ENCODE measurements around the gene APOC3. TPM values are rescaled to one million over a fixed set of nuclear protein-coding genes. Genes with fewer than 3 reads are reported as not detected.
"Not testable (repeated sequence)": the region's sequence is repeated elsewhere in the genome, so short reads cannot be mapped to it uniquely, and the experiment has no call there.

APOC3 gene
- total RNA-seq, 2 experiments from 2014 or later: not detected

GRCh38 chr11:116791813-116792143 lies 37.9 kb upstream of the APOC3 start, which contains the start of gene APOA5:
Gene APOA5, minus strand, starts transcription at chr11:116791879. Its CDS starts 19 bp downstream, at chr11:116791860.
- Mint-ChIP-seq H3K9me3 (no peaks in the 10 kb centered on the region), H3K4me3 (no peak within 1 kb of the TSS), H3K36me3 (ENCODE audit: low read depth) (peaks cover 10% of the 10 kb centered on the region), H3K27me3 (peaks cover 12% of the 10 kb centered on the region), H3K27ac (no peak within 1 kb of the TSS), H3K4me1 (peaks cover 16% of the 10 kb centered on the region)
- ChIA-PET CTCF (interaction anchor here (0.6 to 9.6 kb wide), 37 partner anchors 9 to 536 kb away, joined by 3 to 158 read pairs (median 5); partner anchors contain the start of genes APOA1, APOA4, BUD13 and CEP164), POLR2A (interaction anchor here (1.2 to 6.9 kb wide), 3 partner anchors 17 to 314 kb away, joined by 4 to 119 read pairs (median 8); partner anchors contain the start of gene BUD13)
- DNase-seq: no peak

- Mint-ChIP-seq H3K27me3 (peaks cover 12% of the 10 kb centered on the region), H3K4me3 (no peak overlapping the region), H3K9me3 (no peaks in the 10 kb centered on the region), H3K4me1 (peaks cover 11% of the 10 kb centered on the region), H3K27ac (no peak overlapping the region), H3K36me3 (ENCODE audit: low read depth) (peaks cover 6% of the 10 kb centered on the region)
- DNase-seq: no peak
- CTCF ChIA-PET: interaction anchor here (1.5 to 9.6 kb wide), 7 partner anchors 8 to 535 kb away, joined by 3 to 158 read pairs (median 7); partner anchors contain the start of genes APOA1, APOA4 and CEP164
- POLR2A ChIA-PET: no interaction called here
Measured at GRCh38 chr11:116792144-116792868, 37.4 kb upstream of the APOC3 start.

- no peak for DNase-seq
- POLR2A ChIA-PET: interaction anchor here (0.6 to 1.6 kb wide), 2 partner anchors 58 to 60 kb away, joined by 3 to 4 read pairs; no protein-coding TSS in a partner anchor
- no peak overlapping the region for H3K4me3 Mint-ChIP-seq
- CTCF ChIA-PET: interaction anchor here (0.6 to 9.6 kb wide), 4 partner anchors 23 to 313 kb away, joined by 3 to 158 read pairs (median 46); partner anchors contain the start of gene APOA1
- H3K27me3 Mint-ChIP-seq: peaks cover 12% of the 10 kb centered on the region
- H3K27ac Mint-ChIP-seq: no peak overlapping the region
- H3K9me3 Mint-ChIP-seq: no peaks in the 10 kb centered on the region
- H3K4me1 Mint-ChIP-seq: peaks cover 11% of the 10 kb centered on the region
- peaks cover 5% of the 10 kb centered on the region for H3K36me3 Mint-ChIP-seq (ENCODE audit: low read depth)
Measured at GRCh38 chr11:116792869-116793771, 36.6 kb upstream of the APOC3 start.

GRCh38 chr11:116793772-116794097 lies 36.0 kb upstream of the APOC3 start:
- H3K36me3 Mint-ChIP-seq (ENCODE audit: low read depth): peaks cover 5% of the 10 kb centered on the region
- H3K27ac Mint-ChIP-seq: no peak overlapping the region
- ChIA-PET POLR2A (interaction anchor here (0.6 to 1.6 kb wide), 2 partner anchors 57 to 60 kb away, joined by 3 to 4 read pairs; no protein-coding TSS in a partner anchor), CTCF (interaction anchor here (0.6 to 9.6 kb wide), 4 partner anchors 23 to 313 kb away, joined by 3 to 158 read pairs (median 46); partner anchors contain the start of gene APOA1)
- no peak overlapping the region for H3K4me3 Mint-ChIP-seq
- peaks cover 5% of the 10 kb centered on the region for H3K4me1 Mint-ChIP-seq
- H3K27me3 Mint-ChIP-seq: peaks cover 12% of the 10 kb centered on the region
- no peak for DNase-seq
- H3K9me3 Mint-ChIP-seq: no peaks in the 10 kb centered on the region

GRCh38 chr11:116794851-116795250 lies 34.9 kb upstream of the APOC3 start:
- H3K36me3 Mint-ChIP-seq (ENCODE audit: low read depth): peaks cover 5% of the 10 kb centered on the region
- DNase-seq: no peak
- CTCF ChIA-PET: interaction anchor here (0.6 to 9.6 kb wide), 3 partner anchors 40 to 344 kb away, joined by 3 to 158 read pairs (median 84); partner anchors contain the start of gene APOA1
- peaks cover 5% of the 10 kb centered on the region for H3K4me1 Mint-ChIP-seq
- H3K27me3 Mint-ChIP-seq: peaks cover 17% of the 10 kb centered on the region
- POLR2A ChIA-PET: interaction anchor here (0.7 kb wide), 1 partner anchor 21 kb away, joined by 3 read pairs; no protein-coding TSS in a partner anchor
- no peak overlapping the region for H3K4me3 Mint-ChIP-seq
- H3K27ac Mint-ChIP-seq: no peak overlapping the region
- H3K9me3 Mint-ChIP-seq: no peaks in the 10 kb centered on the region

GRCh38 chr11:116796548-116796947 lies 33.2 kb upstream of the APOC3 start:
- Mint-ChIP-seq H3K27me3 (peaks cover 19% of the 10 kb centered on the region), H3K4me3 (no peak overlapping the region), H3K4me1 (no peaks in the 10 kb centered on the region), H3K27ac (no peak overlapping the region), H3K9me3 (no peaks in the 10 kb centered on the region), H3K36me3 (ENCODE audit: low read depth) (peaks cover 5% of the 10 kb centered on the region)
- POLR2A ChIA-PET: interaction anchor here (1.0 kb wide), 1 partner anchor 9 kb away, joined by 3 read pairs; the partner anchor contains the start of gene ZPR1
- CTCF ChIA-PET: no interaction called here
- DNase-seq: no peak

- CTCF ChIA-PET: interaction anchor here (1.2 kb wide), 1 partner anchor 40 kb away, joined by 3 read pairs; no protein-coding TSS in a partner anchor
Measured at GRCh38 chr11:116797816-116798215, 31.9 kb upstream of the APOC3 start.

GRCh38 chr11:116798368-116798767 lies 31.3 kb upstream of the APOC3 start:
- CTCF ChIA-PET: interaction anchor here (1.2 to 2.9 kb wide), 2 partner anchors 38 to 39 kb away, joined by 3 to 10 read pairs; no protein-coding TSS in a partner anchor
- no peak overlapping the region for H3K27ac Mint-ChIP-seq
- H3K4me3 Mint-ChIP-seq: no peak overlapping the region
- H3K36me3 Mint-ChIP-seq (ENCODE audit: low read depth): peaks cover 5% of the 10 kb centered on the region
- DNase-seq: no peak
- H3K4me1 Mint-ChIP-seq: no peaks in the 10 kb centered on the region
- POLR2A ChIA-PET: no interaction called here
- peaks cover 23% of the 10 kb centered on the region for H3K27me3 Mint-ChIP-seq
- no peaks in the 10 kb centered on the region for H3K9me3 Mint-ChIP-seq

More at GRCh38 chr11:116797816-116798215, 31.9 kb upstream of the APOC3 start:
- Mint-ChIP-seq H3K9me3 (no peaks in the 10 kb centered on the region), H3K27ac (no peak overlapping the region), H3K27me3 (peaks cover 22% of the 10 kb centered on the region), H3K36me3 (ENCODE audit: low read depth) (peaks cover 5% of the 10 kb centered on the region), H3K4me1 (no peaks in the 10 kb centered on the region), H3K4me3 (no peak overlapping the region)
- DNase-seq: no peak
- POLR2A ChIA-PET: no interaction called here

- CTCF ChIA-PET: interaction anchor here (2.8 to 2.9 kb wide), 2 partner anchors 10 to 35 kb away, joined by 10 to 23 read pairs; partner anchors contain the start of gene APOA5
- H3K4me3 Mint-ChIP-seq: no peak overlapping the region
- peaks cover 5% of the 10 kb centered on the region for H3K36me3 Mint-ChIP-seq (ENCODE audit: low read depth)
- DNase-seq: no peak
- peaks cover 25% of the 10 kb centered on the region for H3K27me3 Mint-ChIP-seq
- H3K27ac Mint-ChIP-seq: no peak overlapping the region
- POLR2A ChIA-PET: no interaction called here
- no peaks in the 10 kb centered on the region for H3K9me3 Mint-ChIP-seq
- no peaks in the 10 kb centered on the region for H3K4me1 Mint-ChIP-seq
Measured at GRCh38 chr11:116800610-116801009, 29.1 kb upstream of the APOC3 start.

GRCh38 chr11:116801662-116802061 lies 28.0 kb upstream of the APOC3 start:
- H3K36me3 Mint-ChIP-seq (ENCODE audit: low read depth); DNase-seq; H3K9me3 Mint-ChIP-seq; H3K4me3 Mint-ChIP-seq; H3K4me1 Mint-ChIP-seq; H3K27ac Mint-ChIP-seq; POLR2A ChIA-PET: not testable (repeated sequence)
- H3K27me3 Mint-ChIP-seq: peaks cover 23% of the 10 kb centered on the region
- CTCF ChIA-PET: interaction anchor here (2.8 kb wide), 1 partner anchor 11 kb away, joined by 23 read pairs; the partner anchor contains the start of gene APOA5

GRCh38 chr11:116804001-116804400 lies 25.7 kb upstream of the APOC3 start:
- H3K4me1 Mint-ChIP-seq: no peaks in the 10 kb centered on the region
- ChIA-PET POLR2A (no interaction called here), CTCF (interaction anchor here (1.0 to 1.7 kb wide), 2 partner anchors 13 to 32 kb away, joined by 3 to 5 read pairs; partner anchors contain the start of gene APOA5)
- DNase-seq: no peak
- H3K9me3 Mint-ChIP-seq: no peaks in the 10 kb centered on the region
- H3K36me3 Mint-ChIP-seq (ENCODE audit: low read depth): no peaks in the 10 kb centered on the region
- no peak overlapping the region for H3K27ac Mint-ChIP-seq
- H3K27me3 Mint-ChIP-seq: peaks cover 23% of the 10 kb centered on the region
- H3K4me3 Mint-ChIP-seq: no peak overlapping the region

GRCh38 chr11:116807601-116808261 lies 22.0 kb upstream of the APOC3 start:
- H3K9me3 Mint-ChIP-seq: no peaks in the 10 kb centered on the region
- CTCF ChIA-PET: interaction anchor here (1.3 to 1.6 kb wide), 2 partner anchors 16 to 28 kb away, joined by 3 to 4 read pairs; partner anchors contain the start of gene APOA5
- no peak overlapping the region for H3K27ac Mint-ChIP-seq
- no peaks in the 10 kb centered on the region for H3K4me1 Mint-ChIP-seq
- POLR2A ChIA-PET: no interaction called here
- DNase-seq: no peak
- no peak overlapping the region for H3K4me3 Mint-ChIP-seq
- peaks cover 8% of the 10 kb centered on the region for H3K27me3 Mint-ChIP-seq
- H3K36me3 Mint-ChIP-seq (ENCODE audit: low read depth): no peaks in the 10 kb centered on the region
